HepG2 (cell line): ENCODE data around the gene CLIC3. TPM values are rescaled to one million over a fixed set of nuclear protein-coding genes. Genes with fewer than 3 reads are reported as not detected.

Experiments
- AKAP8 ChIP-seq: sonication (generic); formaldehyde crosslinking; IDR thresholded peaks from 2 replicates; pipeline ENCODE4 v1.5.1; 2020; ENCODE audit warnings: mild to moderate bottlenecking, missing genetic modification reagents
- ARID5B ChIP-seq: IDR thresholded peaks from 2 replicates; pipeline ENCODE4 v1.4.0; 2020; ENCODE audit warnings: mild to moderate bottlenecking, missing genetic modification reagents
- DBP ChIP-seq: sonication (generic); formaldehyde crosslinking; IDR thresholded peaks from 2 replicates; pipeline ENCODE4 v1.4.0; 2020; ENCODE audit warnings: missing genetic modification reagents; ENCODE audit errors: not compliant biosample characterization
- ERF ChIP-seq: IDR thresholded peaks from 2 replicates; pipeline ENCODE4 v1.6.1; 2018; ENCODE audit warnings: missing biosample characterization, missing genetic modification reagents
- NR3C1 ChIP-seq: sonication (generic); formaldehyde crosslinking; IDR thresholded peaks from 2 replicates; pipeline ENCODE4 v1.4.0; 2020; ENCODE audit warnings: missing genetic modification reagents
- SKI ChIP-seq: fragments of 450-650 bp; IDR thresholded peaks from one replicate; pipeline ENCODE4 v1.6.1; 2018; ENCODE audit warnings: mild to moderate bottlenecking; ENCODE audit not compliant: partially characterized antibody
- SOX13 ChIP-seq, 3 experiments: fragments of 450-650 bp in 1 of 3; sonication (generic) in 1 of 3; formaldehyde crosslinking in 1 of 3; IDR thresholded peaks in 2 of 3; conservative IDR thresholded peaks in 1 of 3; 2 replicates each; pipeline versions ENCODE4 v1.5.0 to v1.6.1; 2016 to 2020; ENCODE audit warnings: antibody characterized with exemption in 1 of 3, mild to moderate bottlenecking in 1 of 3, missing compliant biosample characterization in 1 of 3, missing genetic modification reagents in 1 of 3, moderate library complexity in 1 of 3
- ZKSCAN1 ChIP-seq: fragments of 150-350 bp; IDR thresholded peaks from 2 replicates; pipeline ENCODE4 v1.6.1; 2014; ENCODE audit warnings: low read length
- ZMYM4 ChIP-seq: sonication (generic); formaldehyde crosslinking; IDR thresholded peaks from 2 replicates; pipeline ENCODE4 v1.8.1; 2023; ENCODE audit warnings: mild to moderate bottlenecking, missing genetic modification reagents
- ZNF614 ChIP-seq: IDR thresholded peaks from 2 replicates; pipeline ENCODE4 v1.6.1; 2018; ENCODE audit warnings: missing biosample characterization, missing genetic modification reagents, inconsistent platforms, borderline replicate concordance
- ZNF703 ChIP-seq: sonication (generic); formaldehyde crosslinking; IDR thresholded peaks from 2 replicates; pipeline ENCODE4 v1.5.1; 2020; ENCODE audit warnings: missing genetic modification reagents, mild to moderate bottlenecking, moderate library complexity, borderline replicate concordance
- polyA plus RNA-seq, 8 experiments: library from polyadenylated mRNA; depleted of rRNA in 3 of 8; stranded (reverse) in 7 of 8; unstranded in 1 of 8; fragments of >200 nt; fragmentation: Illumina TruSeq in 4 of 8; extraction: Trizol in 4 of 8; gene quantifications; 2 replicates each; pipeline versions ENCODE4 v1.2.1 to v1.2.3, GENCODE V29; 2011 to 2016; ENCODE audit warnings: low read depth in 4 of 8, missing spikeins in 1 of 8, mixed read lengths in 1 of 8; ENCODE audit not compliant: insufficient read depth in 1 of 8
- total RNA-seq, 5 experiments: library from RNA; depleted of rRNA; stranded (reverse); fragments of >200 nt; fragmentation: Illumina TruSeq; extraction: Trizol; gene quantifications; 2 replicates each; pipeline ENCODE4 v1.2.3, GENCODE V29; 2016; ENCODE audit warnings: low read depth in 1 of 5
- TF ChIP-seq, protein P1 (sequence below): IDR thresholded peaks from 2 replicates; pipeline ENCODE4 v1.6.1; 2016; ENCODE audit warnings: missing compliant biosample characterization, missing genetic modification reagents, borderline replicate concordance
- TF ChIP-seq, protein P2 (sequence below): sonication (generic); formaldehyde crosslinking; IDR thresholded peaks from 2 replicates; pipeline ENCODE4 v1.5.0; 2020; ENCODE audit warnings: mild to moderate bottlenecking, missing genetic modification reagents, borderline replicate concordance
- TF ChIP-seq, protein P3 (sequence below), 2 experiments: fragments of 450-650 bp in 1 of 2; sonication (generic) in 1 of 2; formaldehyde crosslinking; IDR thresholded peaks; 2 replicates each; pipeline versions ENCODE4 v1.5.0 to v1.8.0; 2020 to 2022; ENCODE audit warnings: mild to moderate bottlenecking in 1 of 2, missing genetic modification reagents in 1 of 2

The CLIC3 gene
- total and polyA plus RNA-seq, 2 of the 13 experiments (the other 11 are each of a cell fraction or from before 2014, with no cell fraction given): 0.51 to 1.5 TPM

- TF ChIP-seq, protein P1, sequence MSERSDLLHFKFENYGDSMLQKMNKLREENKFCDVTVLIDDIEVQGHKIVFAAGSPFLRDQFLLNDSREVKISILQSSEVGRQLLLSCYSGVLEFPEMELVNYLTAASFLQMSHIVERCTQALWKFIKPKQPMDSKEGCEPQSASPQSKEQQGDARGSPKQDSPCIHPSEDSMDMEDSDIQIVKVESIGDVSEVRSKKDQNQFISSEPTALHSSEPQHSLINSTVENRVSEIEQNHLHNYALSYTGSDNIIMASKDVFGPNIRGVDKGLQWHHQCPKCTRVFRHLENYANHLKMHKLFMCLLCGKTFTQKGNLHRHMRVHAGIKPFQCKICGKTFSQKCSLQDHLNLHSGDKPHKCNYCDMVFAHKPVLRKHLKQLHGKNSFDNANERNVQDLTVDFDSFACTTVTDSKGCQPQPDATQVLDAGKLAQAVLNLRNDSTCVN: no peak
- no peak for TF ChIP-seq ARID5B
- TF ChIP-seq DBP: no peak
- no peak for TF ChIP-seq ZMYM4
- no peak for TF ChIP-seq ZKSCAN1
- no peak for TF ChIP-seq ZNF614
- TF ChIP-seq ERF (CRISPR knock-in tag): no peak
- TF ChIP-seq ZNF703 (CRISPR knock-in tag): no peak
- TF ChIP-seq SOX13 (IDR thresholded peaks at IDR 0.05): no peak
- TF ChIP-seq SOX13 (CRISPR knock-in tag; conservative IDR thresholded peaks at IDR 0.05 in 1 of 2, IDR thresholded peaks at IDR 0.05 in 1 of 2): no peak
- TF ChIP-seq, protein P2, sequence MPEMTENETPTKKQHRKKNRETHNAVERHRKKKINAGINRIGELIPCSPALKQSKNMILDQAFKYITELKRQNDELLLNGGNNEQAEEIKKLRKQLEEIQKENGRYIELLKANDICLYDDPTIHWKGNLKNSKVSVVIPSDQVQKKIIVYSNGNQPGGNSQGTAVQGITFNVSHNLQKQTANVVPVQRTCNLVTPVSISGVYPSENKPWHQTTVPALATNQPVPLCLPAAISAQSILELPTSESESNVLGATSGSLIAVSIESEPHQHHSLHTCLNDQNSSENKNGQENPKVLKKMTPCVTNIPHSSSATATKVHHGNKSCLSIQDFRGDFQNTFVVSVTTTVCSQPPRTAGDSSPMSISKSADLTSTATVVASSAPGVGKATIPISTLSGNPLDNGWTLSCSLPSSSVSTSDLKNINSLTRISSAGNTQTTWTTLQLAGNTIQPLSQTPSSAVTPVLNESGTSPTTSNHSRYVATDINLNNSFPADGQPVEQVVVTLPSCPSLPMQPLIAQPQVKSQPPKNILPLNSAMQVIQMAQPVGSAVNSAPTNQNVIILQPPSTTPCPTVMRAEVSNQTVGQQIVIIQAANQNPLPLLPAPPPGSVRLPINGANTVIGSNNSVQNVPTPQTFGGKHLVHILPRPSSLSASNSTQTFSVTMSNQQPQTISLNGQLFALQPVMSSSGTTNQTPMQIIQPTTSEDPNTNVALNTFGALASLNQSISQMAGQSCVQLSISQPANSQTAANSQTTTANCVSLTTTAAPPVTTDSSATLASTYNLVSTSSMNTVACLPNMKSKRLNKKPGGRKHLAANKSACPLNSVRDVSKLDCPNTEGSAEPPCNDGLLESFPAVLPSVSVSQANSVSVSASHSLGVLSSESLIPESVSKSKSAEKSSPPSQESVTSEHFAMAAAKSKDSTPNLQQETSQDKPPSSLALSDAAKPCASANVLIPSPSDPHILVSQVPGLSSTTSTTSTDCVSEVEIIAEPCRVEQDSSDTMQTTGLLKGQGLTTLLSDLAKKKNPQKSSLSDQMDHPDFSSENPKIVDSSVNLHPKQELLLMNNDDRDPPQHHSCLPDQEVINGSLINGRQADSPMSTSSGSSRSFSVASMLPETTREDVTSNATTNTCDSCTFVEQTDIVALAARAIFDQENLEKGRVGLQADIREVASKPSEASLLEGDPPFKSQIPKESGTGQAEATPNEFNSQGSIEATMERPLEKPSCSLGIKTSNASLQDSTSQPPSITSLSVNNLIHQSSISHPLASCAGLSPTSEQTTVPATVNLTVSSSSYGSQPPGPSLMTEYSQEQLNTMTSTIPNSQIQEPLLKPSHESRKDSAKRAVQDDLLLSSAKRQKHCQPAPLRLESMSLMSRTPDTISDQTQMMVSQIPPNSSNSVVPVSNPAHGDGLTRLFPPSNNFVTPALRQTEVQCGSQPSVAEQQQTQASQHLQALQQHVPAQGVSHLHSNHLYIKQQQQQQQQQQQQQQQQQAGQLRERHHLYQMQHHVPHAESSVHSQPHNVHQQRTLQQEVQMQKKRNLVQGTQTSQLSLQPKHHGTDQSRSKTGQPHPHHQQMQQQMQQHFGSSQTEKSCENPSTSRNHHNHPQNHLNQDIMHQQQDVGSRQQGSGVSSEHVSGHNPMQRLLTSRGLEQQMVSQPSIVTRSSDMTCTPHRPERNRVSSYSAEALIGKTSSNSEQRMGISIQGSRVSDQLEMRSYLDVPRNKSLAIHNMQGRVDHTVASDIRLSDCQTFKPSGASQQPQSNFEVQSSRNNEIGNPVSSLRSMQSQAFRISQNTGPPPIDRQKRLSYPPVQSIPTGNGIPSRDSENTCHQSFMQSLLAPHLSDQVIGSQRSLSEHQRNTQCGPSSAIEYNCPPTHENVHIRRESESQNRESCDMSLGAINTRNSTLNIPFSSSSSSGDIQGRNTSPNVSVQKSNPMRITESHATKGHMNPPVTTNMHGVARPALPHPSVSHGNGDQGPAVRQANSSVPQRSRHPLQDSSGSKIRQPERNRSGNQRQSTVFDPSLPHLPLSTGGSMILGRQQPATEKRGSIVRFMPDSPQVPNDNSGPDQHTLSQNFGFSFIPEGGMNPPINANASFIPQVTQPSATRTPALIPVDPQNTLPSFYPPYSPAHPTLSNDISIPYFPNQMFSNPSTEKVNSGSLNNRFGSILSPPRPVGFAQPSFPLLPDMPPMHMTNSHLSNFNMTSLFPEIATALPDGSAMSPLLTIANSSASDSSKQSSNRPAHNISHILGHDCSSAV (CRISPR knock-in tag): no peak
- TF ChIP-seq SKI: no peak
- TF ChIP-seq, protein P3, sequence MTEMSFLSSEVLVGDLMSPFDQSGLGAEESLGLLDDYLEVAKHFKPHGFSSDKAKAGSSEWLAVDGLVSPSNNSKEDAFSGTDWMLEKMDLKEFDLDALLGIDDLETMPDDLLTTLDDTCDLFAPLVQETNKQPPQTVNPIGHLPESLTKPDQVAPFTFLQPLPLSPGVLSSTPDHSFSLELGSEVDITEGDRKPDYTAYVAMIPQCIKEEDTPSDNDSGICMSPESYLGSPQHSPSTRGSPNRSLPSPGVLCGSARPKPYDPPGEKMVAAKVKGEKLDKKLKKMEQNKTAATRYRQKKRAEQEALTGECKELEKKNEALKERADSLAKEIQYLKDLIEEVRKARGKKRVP (CRISPR knock-in tag; IDR thresholded peaks at IDR 0.05): no peak
- TF ChIP-seq NR3C1 (CRISPR knock-in tag): no peak
- no peak for TF ChIP-seq AKAP8 (CRISPR knock-in tag)
Measured at GRCh38 chr9:136975644-136976043, 20.7 kb downstream of the CLIC3 start (continued).
